Peyer's patch (tissue), 4 donors: ENCODE data around the gene ASPN. TPM values are rescaled to one million over a fixed set of nuclear protein-coding genes. Genes with fewer than 3 reads are reported as not detected.

ENCODE experiments used
- DNase-seq, 3 donors: peaks; one replicate each; pipeline ENCODE4 v3.0.0-alpha.2; 2017 to 2019
- H3K27ac ChIP-seq, 4 donors: fragments of 200-600 bp; sonication (generic); one replicate each; pipeline ENCODE4 v1.5.1; 2016 to 2019
- H3K27me3 ChIP-seq, 2 donors: fragments of 200-600 bp; sonication (generic); one replicate each; pipeline ENCODE4 v1.5.1; 2019
- H3K36me3 ChIP-seq, 3 donors: fragments of 200-600 bp; sonication (generic); one replicate each; pipeline ENCODE4 v1.5.1; 2016 to 2019
- H3K4me1 ChIP-seq, 4 donors: fragments of 200-600 bp; sonication (generic); one replicate each; pipeline ENCODE4 v1.5.1; 2016 to 2019
- H3K4me3 ChIP-seq, 4 donors: fragments of 200-600 bp; sonication (generic); 1 replicate in 3 of 4; 2 replicates in 1 of 4; pipeline ENCODE4 v1.5.1; 2016 to 2019; ENCODE audit warnings: mild to moderate bottlenecking in 1 of 4
- H3K9me3 ChIP-seq, 4 donors: fragments of 200-600 bp; sonication (generic); one replicate each; pipeline ENCODE4 v1.5.1; 2016 to 2019; ENCODE audit warnings: mild to moderate bottlenecking in 1 of 4
- POLR2A ChIP-seq, 2 donors: fragments of 450-650 bp; IDR thresholded peaks; one replicate each; pipeline ENCODE4 v1.5.1; 2017; ENCODE audit warnings: antibody characterized with exemption in 2 of 2, mild to moderate bottlenecking in 2 of 2, moderate library complexity in 2 of 2
- total RNA-seq, 4 donors: library from RNA; depleted of rRNA; stranded (reverse); fragments of >200 nt; gene quantifications; one replicate each; pipeline ENCODE4 v1.1.0, GENCODE V29; 2016
- TF ChIP-seq, protein P1 (sequence below), 6 experiments: fragments of 450-650 bp in 4 of 6; fragments of 200-600 bp in 2 of 6; sonication (generic) in 1 of 6; IDR thresholded peaks; one replicate each; pipeline ENCODE4 v1.5.1; 2017 to 2019; ENCODE audit warnings: antibody characterized with exemption in 6 of 6, mild to moderate bottlenecking in 3 of 6, moderate library complexity in 1 of 6

ASPN gene
- total RNA-seq, 4 donors from 2014 or later: 2.5 to 4.7 (median 4.4) TPM

DNA sequence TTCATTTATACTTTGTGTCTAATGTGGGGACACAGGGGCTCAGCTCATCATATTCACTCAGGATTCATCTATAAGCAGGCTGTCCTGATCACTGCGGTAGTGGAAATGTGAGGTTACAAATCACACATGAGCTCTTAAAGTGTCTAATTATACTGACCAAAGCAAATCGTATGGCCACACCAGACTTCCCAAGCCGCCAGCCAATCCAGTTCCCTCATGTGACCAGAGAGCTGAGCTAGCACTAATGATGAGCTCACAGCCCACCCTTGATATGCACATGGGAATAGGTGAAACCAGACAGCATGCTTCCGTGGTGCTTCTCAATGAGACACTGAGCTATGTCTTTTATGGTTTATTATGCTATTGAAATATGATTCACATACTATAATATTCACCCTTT, 35.9 kb upstream of the ASPN start:
- no peak overlapping the region for H3K4me3 ChIP-seq
- no peaks in the 10 kb centered on the region for H3K9me3 ChIP-seq
- H3K27me3 ChIP-seq: no peaks in the 10 kb centered on the region
- TF ChIP-seq, protein P1, sequence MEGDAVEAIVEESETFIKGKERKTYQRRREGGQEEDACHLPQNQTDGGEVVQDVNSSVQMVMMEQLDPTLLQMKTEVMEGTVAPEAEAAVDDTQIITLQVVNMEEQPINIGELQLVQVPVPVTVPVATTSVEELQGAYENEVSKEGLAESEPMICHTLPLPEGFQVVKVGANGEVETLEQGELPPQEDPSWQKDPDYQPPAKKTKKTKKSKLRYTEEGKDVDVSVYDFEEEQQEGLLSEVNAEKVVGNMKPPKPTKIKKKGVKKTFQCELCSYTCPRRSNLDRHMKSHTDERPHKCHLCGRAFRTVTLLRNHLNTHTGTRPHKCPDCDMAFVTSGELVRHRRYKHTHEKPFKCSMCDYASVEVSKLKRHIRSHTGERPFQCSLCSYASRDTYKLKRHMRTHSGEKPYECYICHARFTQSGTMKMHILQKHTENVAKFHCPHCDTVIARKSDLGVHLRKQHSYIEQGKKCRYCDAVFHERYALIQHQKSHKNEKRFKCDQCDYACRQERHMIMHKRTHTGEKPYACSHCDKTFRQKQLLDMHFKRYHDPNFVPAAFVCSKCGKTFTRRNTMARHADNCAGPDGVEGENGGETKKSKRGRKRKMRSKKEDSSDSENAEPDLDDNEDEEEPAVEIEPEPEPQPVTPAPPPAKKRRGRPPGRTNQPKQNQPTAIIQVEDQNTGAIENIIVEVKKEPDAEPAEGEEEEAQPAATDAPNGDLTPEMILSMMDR (IDR thresholded peaks at IDR 0.05): no peak
- TF ChIP-seq POLR2A (IDR thresholded peaks at IDR 0.05): no peak
- no peak overlapping the region for H3K27ac ChIP-seq
- H3K4me1 ChIP-seq: no peaks in the 10 kb centered on the region
- DNase-seq: no peak
- no peaks in the 10 kb centered on the region for H3K36me3 ChIP-seq

DNA sequence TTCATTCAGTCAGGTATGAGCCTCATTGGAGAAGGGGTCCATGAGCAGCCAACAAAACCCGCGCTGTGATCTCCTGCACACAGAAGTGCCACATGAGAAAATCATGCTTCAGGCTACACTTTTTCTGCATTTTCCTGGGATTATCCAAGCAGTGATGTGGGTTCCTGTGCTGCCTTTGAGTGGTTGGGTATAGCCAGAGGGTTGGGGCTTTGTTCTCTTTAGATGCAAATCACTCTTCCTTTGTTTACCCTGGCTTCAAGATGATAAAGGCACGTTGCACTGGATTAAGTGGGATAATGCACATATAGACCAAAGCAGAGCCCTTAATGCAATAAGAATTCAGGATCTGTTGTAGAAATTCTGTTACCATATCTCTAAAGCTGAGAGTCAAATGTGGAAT, 34.7 kb upstream of the ASPN start:
- no peak for DNase-seq
- no peaks in the 10 kb centered on the region for H3K27me3 ChIP-seq
- no peaks in the 10 kb centered on the region for H3K36me3 ChIP-seq
- TF ChIP-seq, protein P1 (IDR thresholded peaks at IDR 0.05): no peak
- no peak for TF ChIP-seq POLR2A (IDR thresholded peaks at IDR 0.05)
- H3K27ac ChIP-seq: no peak overlapping the region
- H3K4me1 ChIP-seq: no peaks in the 10 kb centered on the region
- H3K4me3 ChIP-seq: no peak overlapping the region
- no peaks in the 10 kb centered on the region for H3K9me3 ChIP-seq

- H3K9me3 ChIP-seq: no peaks in the 10 kb centered on the region
- H3K4me3 ChIP-seq: no peak overlapping the region
- no peaks in the 10 kb centered on the region for H3K36me3 ChIP-seq
- no peaks in the 10 kb centered on the region for H3K4me1 ChIP-seq
- H3K27ac ChIP-seq: no peak overlapping the region
- no peak for TF ChIP-seq POLR2A (IDR thresholded peaks at IDR 0.05)
- no peaks in the 10 kb centered on the region for H3K27me3 ChIP-seq
- DNase-seq: no peak
These were observed 34.2 kb upstream of the ASPN start for GRCh38 chr9:92516521-92516920.

DNA sequence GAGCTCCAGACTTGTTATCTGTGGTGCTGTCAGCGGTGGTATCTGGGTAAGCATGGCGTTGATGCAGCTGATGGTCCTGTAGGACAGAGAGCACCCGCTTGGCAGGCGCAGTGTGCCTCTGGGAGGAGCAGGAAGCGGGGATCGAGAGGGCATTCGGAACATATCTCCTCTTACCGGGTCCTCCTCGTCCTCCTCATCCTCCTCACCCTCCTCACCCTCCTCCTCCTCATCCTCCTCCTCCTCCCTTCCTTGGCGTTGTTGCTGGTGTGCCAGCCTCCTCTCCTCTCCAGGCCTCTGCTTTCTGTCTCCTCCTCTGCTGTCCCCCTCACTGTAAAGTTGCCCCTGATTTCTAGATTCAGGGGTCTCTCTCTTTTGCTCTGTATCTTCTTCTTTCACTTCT, 32.3 kb upstream of the ASPN start:
- Histone ChIP-seq H3K27ac (no peak overlapping the region), H3K27me3 (no peaks in the 10 kb centered on the region), H3K4me1 (no peaks in the 10 kb centered on the region), H3K36me3 (no peaks in the 10 kb centered on the region), H3K4me3 (no peak overlapping the region), H3K9me3 (no peaks in the 10 kb centered on the region)
- no peak for TF ChIP-seq POLR2A (IDR thresholded peaks at IDR 0.05)
- TF ChIP-seq, protein P1 (IDR thresholded peaks at IDR 0.05): no peak
- no peak for DNase-seq

GRCh38 chr9:92513349-92513748, 31.0 kb upstream of the ASPN start:
- H3K4me1 ChIP-seq: no peaks in the 10 kb centered on the region
- no peaks in the 10 kb centered on the region for H3K9me3 ChIP-seq
- no peak for TF ChIP-seq POLR2A (IDR thresholded peaks at IDR 0.05)
- TF ChIP-seq, protein P1 (IDR thresholded peaks at IDR 0.05): no peak
- no peak overlapping the region for H3K27ac ChIP-seq
- DNase-seq: no peak
- no peaks in the 10 kb centered on the region for H3K36me3 ChIP-seq
- no peaks in the 10 kb centered on the region for H3K27me3 ChIP-seq
- H3K4me3 ChIP-seq: no peak overlapping the region

GRCh38 chr9:92512622-92513021, 30.3 kb upstream of the ASPN start:
- no peaks in the 10 kb centered on the region for H3K27me3 ChIP-seq
- no peak for DNase-seq
- no peak overlapping the region for H3K4me3 ChIP-seq
- H3K27ac ChIP-seq: no peak overlapping the region
- H3K4me1 ChIP-seq: peaks cover 0 to 6% (median 0%) of the 10 kb centered on the region in 4 donors
- no peaks in the 10 kb centered on the region for H3K9me3 ChIP-seq
- no peaks in the 10 kb centered on the region for H3K36me3 ChIP-seq
- TF ChIP-seq, protein P1 (IDR thresholded peaks at IDR 0.05): no peak
- TF ChIP-seq POLR2A (IDR thresholded peaks at IDR 0.05): no peak
